Spinal cord (tissue), 10 donors: ENCODE results near the gene FARP1. TPM values are rescaled to one million over a fixed set of nuclear protein-coding genes. Genes with fewer than 3 reads are reported as not detected.

Experiments
- DNase-seq, 6 donors: peaks; one replicate each; pipeline versions ENCODE4 v3.0.0 to v3.0.0-alpha.2; 2013 to 2015; ENCODE audit warnings: low spot score in 6 of 6, low read depth in 4 of 6
- H3K27ac ChIP-seq: one replicate; pipeline ENCODE4 v1.5.1; 2013; ENCODE audit warnings: low read depth, low read length, control low read depth
- H3K27me3 ChIP-seq: one replicate; pipeline ENCODE4 v1.6.1; 2013; ENCODE audit warnings: low read length; ENCODE audit not compliant: control insufficient read depth, insufficient read depth
- H3K36me3 ChIP-seq: one replicate; pipeline ENCODE4 v1.6.1; 2013; ENCODE audit warnings: low read length; ENCODE audit not compliant: control insufficient read depth, insufficient read depth
- H3K4me1 ChIP-seq: one replicate; pipeline ENCODE4 v1.6.1; 2013; ENCODE audit warnings: low read length; ENCODE audit not compliant: control insufficient read depth, insufficient read depth
- H3K4me3 ChIP-seq: one replicate; pipeline ENCODE4 v1.5.1; 2013; ENCODE audit warnings: low read depth, low read length, control low read depth
- H3K9me3 ChIP-seq: one replicate; pipeline ENCODE4 v1.6.1; 2013; ENCODE audit warnings: low read length; ENCODE audit not compliant: control insufficient read depth, insufficient read depth
- WGBS: methylation state at CpG from one replicate; pipeline ENCODE4 v1.1.5; 2013; ENCODE audit warnings: missing lambda C conversion rate; ENCODE audit not compliant: insufficient coverage; 5-methylcytosine and 5-hydroxymethylcytosine counted together
- polyA plus RNA-seq, 2 donors: library from polyadenylated mRNA; unstranded; fragments of 120-200 nt; gene quantifications; one replicate each; pipeline ENCODE4 v1.2.1, GENCODE V29; 2013; ENCODE audit not compliant: insufficient read length in 2 of 2
- total RNA-seq, 2 donors: library from RNA; depleted of rRNA in 1 of 2; stranded (reverse); fragments of 120-200 nt in 1 of 2; fragments of >200 nt in 1 of 2; gene quantifications; one replicate each; pipeline versions ENCODE4 v1.2.3 to v1.2.4, GENCODE V29; 2013 to 2014
- donor health status: healthy.

The FARP1 gene
- total and polyA plus RNA-seq, 4 donors: 44.0 to 134 (median 90.5) TPM

GRCh38 chr13:98339684-98340425 is 197.0 kb downstream of the FARP1 start:
- Histone ChIP-seq H3K36me3 (no peaks in the 10 kb centered on the region), H3K27me3 (no peaks in the 10 kb centered on the region), H3K4me1 (peaks cover 14% of the 10 kb centered on the region), H3K27ac (no peak overlapping the region), H3K9me3 (no peaks in the 10 kb centered on the region), H3K4me3 (no peak overlapping the region)
- DNase-seq: no peak
- 60% methylated on average over 2 of the region's 8 CpGs for WGBS

- WGBS: 77% methylated on average over 2 of the region's 4 CpGs
- no peaks in the 10 kb centered on the region for H3K27me3 ChIP-seq
- H3K9me3 ChIP-seq: no peaks in the 10 kb centered on the region
- H3K36me3 ChIP-seq: no peaks in the 10 kb centered on the region
- peak overlapping the region; percentile 69 for H3K27ac ChIP-seq
- peaks cover 10% of the 10 kb centered on the region for H3K4me1 ChIP-seq
- DNase-seq: peak in 1 of 6 donors; percentile 60
- no peak overlapping the region for H3K4me3 ChIP-seq
These were observed 200.1 kb downstream of the FARP1 start for GRCh38 chr13:98342953-98343352.

- H3K9me3 ChIP-seq: no peaks in the 10 kb centered on the region
- peak overlapping the region; percentile 69 for H3K27ac ChIP-seq
- no peaks in the 10 kb centered on the region for H3K36me3 ChIP-seq
- H3K4me1 ChIP-seq: peaks cover 15% of the 10 kb centered on the region
- H3K27me3 ChIP-seq: no peaks in the 10 kb centered on the region
- DNase-seq: no peak
- H3K4me3 ChIP-seq: no peak overlapping the region
- 72% methylated on average over 9 of the region's 10 CpGs for whole genome bisulfite sequencing
These were observed 200.6 kb downstream of the FARP1 start for GRCh38 chr13:98343461-98343860.

- DNase-seq: no peak
- H3K4me1 ChIP-seq: peaks cover 20% of the 10 kb centered on the region
- H3K9me3 ChIP-seq: no peaks in the 10 kb centered on the region
- no peaks in the 10 kb centered on the region for H3K36me3 ChIP-seq
- no peaks in the 10 kb centered on the region for H3K27me3 ChIP-seq
- 90% methylated on average over 7 of the region's 10 CpGs for WGBS
- H3K27ac ChIP-seq: no peak overlapping the region
- no peak overlapping the region for H3K4me3 ChIP-seq
These were observed 201.5 kb downstream of the FARP1 start for GRCh38 chr13:98344392-98344791.

DNA sequence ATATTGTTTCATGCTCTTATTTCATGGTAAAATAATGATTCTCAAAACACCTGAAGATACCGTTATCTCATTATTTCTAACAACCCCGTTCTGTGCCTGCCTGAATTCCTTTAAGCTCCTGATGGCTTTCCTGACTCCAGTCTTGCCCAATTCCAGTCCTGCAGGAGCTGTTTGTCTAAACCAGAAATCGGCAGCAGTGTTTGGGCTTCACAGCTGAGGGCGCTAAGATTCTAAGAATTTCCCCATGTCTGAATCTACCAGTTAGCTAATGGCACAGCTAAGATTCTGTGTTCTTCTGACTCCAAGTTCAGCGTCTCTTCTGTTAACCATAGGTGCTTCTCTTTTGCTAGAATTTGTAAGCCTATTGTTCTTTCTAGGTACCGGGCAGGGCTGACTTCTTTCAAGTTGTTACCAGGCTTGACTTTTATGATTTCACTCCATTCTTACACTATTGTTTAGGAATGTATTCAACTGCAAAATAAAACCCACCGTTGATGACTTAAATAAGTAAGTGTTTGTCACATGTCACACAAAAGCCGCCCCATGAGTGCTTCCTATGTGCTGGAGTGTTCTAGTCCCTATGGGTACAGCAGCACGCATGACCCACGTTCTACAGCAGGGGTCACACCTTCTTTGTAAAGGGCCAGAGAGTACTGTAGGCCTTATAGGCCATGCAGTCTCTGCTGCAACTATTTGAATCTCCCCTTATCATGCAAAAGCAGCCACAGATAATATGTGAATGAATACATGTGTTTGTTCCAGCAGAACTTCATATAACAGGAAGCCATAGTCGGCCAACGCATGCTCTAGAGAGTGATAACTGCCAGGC is 202.4 kb downstream of the FARP1 start:
- peak in 1 of 6 donors; percentile 60 for DNase-seq
- H3K9me3 ChIP-seq: no peaks in the 10 kb centered on the region
- no peak overlapping the region for H3K4me3 ChIP-seq
- H3K36me3 ChIP-seq: no peaks in the 10 kb centered on the region
- 90% methylated on average over 8 of the region's 12 CpGs for WGBS
- no peak overlapping the region for H3K27ac ChIP-seq
- peaks cover 20% of the 10 kb centered on the region for H3K4me1 ChIP-seq
- H3K27me3 ChIP-seq: no peaks in the 10 kb centered on the region

DNA sequence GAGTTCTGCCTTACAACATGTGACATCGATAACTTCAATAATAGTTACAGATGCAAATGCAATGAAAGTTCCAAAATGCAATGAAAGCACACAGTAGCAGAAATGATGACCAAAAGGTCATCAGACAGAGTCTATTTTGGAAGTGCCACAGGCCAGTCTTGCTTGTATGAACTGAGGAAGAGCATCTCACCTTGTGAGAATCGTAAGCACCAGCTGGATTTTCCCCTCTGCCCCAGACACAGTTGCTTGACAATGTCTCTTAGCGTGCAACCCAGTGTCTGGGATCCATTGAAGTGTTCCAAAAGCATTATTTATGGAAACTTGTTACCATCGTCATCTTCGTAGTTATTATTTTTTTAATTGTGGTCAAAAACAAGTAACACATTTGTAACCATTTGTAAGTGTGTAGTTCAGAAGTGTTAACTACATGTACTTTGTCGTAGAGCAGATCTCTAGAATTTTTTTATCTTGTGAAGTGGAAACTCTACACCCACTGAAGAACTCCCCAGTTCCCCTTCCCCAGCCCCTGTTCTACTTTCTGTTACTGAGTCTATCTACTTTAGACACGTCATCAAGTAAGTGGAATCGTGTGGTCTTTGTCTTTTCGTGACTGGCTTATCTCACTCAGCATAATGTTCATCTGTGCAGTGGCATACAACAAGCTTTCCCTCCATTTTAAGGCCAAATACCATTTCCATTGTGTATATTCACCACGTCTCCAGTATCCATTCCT is 204.2 kb downstream of the FARP1 start:
- H3K27ac ChIP-seq: no peak overlapping the region
- no peak overlapping the region for H3K4me3 ChIP-seq
- no peak for DNase-seq
- H3K27me3 ChIP-seq: no peaks in the 10 kb centered on the region
- H3K9me3 ChIP-seq: no peaks in the 10 kb centered on the region
- H3K4me1 ChIP-seq: peaks cover 20% of the 10 kb centered on the region
- WGBS: 92% methylated on average over 6 of the region's 10 CpGs
- H3K36me3 ChIP-seq: no peaks in the 10 kb centered on the region

- H3K27ac ChIP-seq: peak overlapping the region; percentile 1
- peak in 1 of 6 donors; percentile 53 for DNase-seq
These were observed 204.9 kb downstream of the FARP1 start for GRCh38 chr13:98347756-98348155.

DNA sequence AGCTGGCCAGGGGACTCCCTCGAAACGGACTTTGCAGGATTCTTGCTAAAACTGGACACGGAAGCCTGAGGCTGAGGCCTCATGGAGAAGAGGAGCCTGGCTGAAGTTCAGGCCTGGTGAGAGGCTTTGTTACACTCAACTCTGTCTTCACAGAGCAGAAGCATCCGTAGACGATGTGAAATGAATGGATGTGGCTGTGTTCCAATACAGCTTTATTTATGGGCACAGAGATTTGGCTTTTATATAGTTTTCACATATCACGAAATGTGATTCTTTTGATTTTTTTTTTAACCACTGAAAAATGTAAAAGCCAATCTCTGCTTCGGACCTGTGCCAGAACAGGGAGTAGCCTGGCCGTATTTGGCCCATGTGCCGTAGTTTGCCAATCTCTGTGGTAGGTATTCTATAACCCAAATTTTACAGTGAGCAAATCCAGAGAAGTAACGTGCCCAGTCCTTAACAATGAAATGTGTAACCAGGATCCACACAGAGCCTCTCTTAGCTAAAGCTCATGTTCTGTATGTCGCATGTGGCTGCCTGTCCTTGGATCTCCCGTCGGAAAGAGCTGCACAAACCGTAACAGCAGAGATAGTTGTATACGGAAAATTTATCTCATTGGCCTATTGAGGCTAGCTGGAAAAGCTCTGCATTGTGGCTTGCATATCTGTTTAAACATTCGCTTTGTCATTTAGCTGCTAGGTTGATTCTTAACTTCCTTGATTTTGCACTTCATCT is 205.7 kb downstream of the FARP1 start:
- Histone ChIP-seq H3K27ac (peak overlapping the region; percentile 1), H3K27me3 (no peaks in the 10 kb centered on the region), H3K4me1 (peaks cover 16% of the 10 kb centered on the region), H3K36me3 (no peaks in the 10 kb centered on the region), H3K9me3 (no peaks in the 10 kb centered on the region), H3K4me3 (no peak overlapping the region)
- WGBS: 76% methylated on average over 5 of the region's 16 CpGs
- DNase-seq: peak in 1 of 6 donors; percentile 83

More at GRCh38 chr13:98347756-98348155, 204.9 kb downstream of the FARP1 start:
- H3K27me3 ChIP-seq: no peaks in the 10 kb centered on the region
- no CpG with 5 or more reads among the region's 1 CpG for WGBS
- no peaks in the 10 kb centered on the region for H3K9me3 ChIP-seq
- no peaks in the 10 kb centered on the region for H3K36me3 ChIP-seq
- no peak overlapping the region for H3K4me3 ChIP-seq
- peaks cover 20% of the 10 kb centered on the region for H3K4me1 ChIP-seq

- Histone ChIP-seq H3K27ac (no peak overlapping the region), H3K36me3 (no peaks in the 10 kb centered on the region)
- WGBS: 74% methylated on average over 8 of the region's 11 CpGs
These were observed 206.9 kb downstream of the FARP1 start for GRCh38 chr13:98349731-98350305.

More at GRCh38 chr13:98349731-98350305, 206.9 kb downstream of the FARP1 start:
- DNase-seq: no peak
- Histone ChIP-seq H3K27me3 (no peaks in the 10 kb centered on the region), H3K4me3 (no peak overlapping the region), H3K4me1 (peaks cover 10% of the 10 kb centered on the region), H3K9me3 (no peaks in the 10 kb centered on the region)
